ENCODE results near the gene PRKAG2. TPM values are rescaled to one million over a fixed set of nuclear protein-coding genes. Genes with fewer than 3 reads are reported as not detected.

PRKAG2 gene
- total and polyA plus RNA-seq, 2 experiments from 2014 or later: 9.1 to 14.9 TPM

- Mint-ChIP-seq H3K9me3 (no peaks in the 10 kb centered on the region; the same call in 2 of the 3 replicates), H3K4me1 (no peaks in the 10 kb centered on the region), H3K27ac (no peak overlapping the region), H3K36me3 (ENCODE audit: low read depth) (no peaks in the 10 kb centered on the region), H3K4me3 (no peak overlapping the region), H3K27me3 (ENCODE audit: insufficient read depth, low read depth, poor library complexity) (peaks cover 3% of the 10 kb centered on the region)
- TF ChIP-seq EZH2phosphoT487 (IDR thresholded peaks at IDR 0.05; ENCODE audit: unreplicated experiment) (no peak), REST (IDR thresholded peaks at IDR 0.05; ENCODE audit: unreplicated experiment) (no peak), ZNF331 (CRISPR knock-in tag; IDR thresholded peaks at IDR 0.05; ENCODE audit: low read depth) (no peak), NANOG (IDR thresholded peaks at IDR 0.05; ENCODE audit: borderline replicate concordance) (no peak), ETS1 (IDR thresholded peaks at IDR 0.05) (no peak), STAT1 (IDR thresholded peaks at IDR 0.05; ENCODE audit: unreplicated experiment) (no peak), ZNF114 (CRISPR knock-in tag; IDR thresholded peaks at IDR 0.05) (no peak), POLR2AphosphoS5 (IDR thresholded peaks at IDR 0.05; ENCODE audit: low read depth) (no peak), JUNB (IDR thresholded peaks at IDR 0.05; ENCODE audit: unreplicated experiment) (no peak), CREB1 (CRISPR knock-in tag; IDR thresholded peaks at IDR 0.05; ENCODE audit: low read depth) (no peak), CTCF (conservative IDR thresholded peaks at IDR 0.05; ENCODE audit: low read depth in 2 of 2) (no peak), EZH2 (IDR thresholded peaks at IDR 0.05; ENCODE audit: low read depth, unreplicated experiment) (no peak), ZNF462 (CRISPR knock-in tag; IDR thresholded peaks at IDR 0.05) (no peak)
- no peak overlapping the region; the same call in 1 of the 2 replicates for H2AFZ ChIP-seq
- no peak overlapping the region for H3K4me2 ChIP-seq
- H3K27me3 ChIP-seq (ENCODE audit: insufficient read depth): no peaks in the 10 kb centered on the region
- no peaks in the 10 kb centered on the region for H3K79me2 ChIP-seq (replicated peaks; ENCODE audit: insufficient read depth)
- H3K36me3 ChIP-seq (ENCODE audit: insufficient read depth): no peaks in the 10 kb centered on the region
- H3F3A ChIP-seq (replicated peaks; ENCODE audit: low read depth): no peaks in the 10 kb centered on the region
- H3K4me3 ChIP-seq: no peak overlapping the region
- H4K20me1 ChIP-seq (replicated peaks; ENCODE audit: insufficient read depth): no peaks in the 10 kb centered on the region
- ATAC-seq (no peak), DNase-seq (ENCODE audit: low spot score) (no peak)
- H3K27ac ChIP-seq (ENCODE audit: low read depth): no peak overlapping the region
- no peaks in the 10 kb centered on the region for H3K4me1 ChIP-seq (ENCODE audit: insufficient read depth)
- no peaks in the 10 kb centered on the region for H3K9me2 ChIP-seq (ENCODE audit: insufficient read depth)
These were observed 217.7 kb downstream of the PRKAG2 start for GRCh38 chr7:151659219-151659618.
